BE2C (cell line): ENCODE data around the gene DIS3L.
"Not testable (repeated sequence)": the region's sequence is repeated elsewhere in the genome, so short reads cannot be mapped to it uniquely, and the experiment has no call there.

Experiments
- DNase-seq: peaks from one replicate; pipeline ENCODE4 v3.0.0-alpha.2; 2020
- H3K27me3 ChIP-seq: fragments of 250-450 bp; sonication (Bioruptor Pico); 2 replicates; pipeline ENCODE4 v1.5.1; 2020; ENCODE audit warnings: mild to moderate bottlenecking
- H3K36me3 ChIP-seq: fragments of 250-450 bp; sonication (Bioruptor Pico); 2 replicates; pipeline ENCODE4 v1.5.1; 2020; ENCODE audit warnings: mild to moderate bottlenecking
- H3K4me1 ChIP-seq: fragments of 250-450 bp; sonication (Bioruptor Pico); 2 replicates; pipeline ENCODE4 v1.5.1; 2020
- H3K4me3 ChIP-seq: 2 replicates; pipeline ENCODE4 v1.5.1; 2011; ENCODE audit warnings: low read depth, low read length
- H3K9me3 ChIP-seq: fragments of 250-450 bp; sonication (Bioruptor Pico); 2 replicates; pipeline ENCODE4 v1.5.1; 2020
- CTCF ChIP-seq: IDR thresholded peaks from 2 replicates; pipeline ENCODE4 v1.5.1; 2012; ENCODE audit warnings: mild to moderate bottlenecking, low read depth, low read length

The DIS3L gene

GRCh38 chr15:66374179-66374578 lies 80.8 kb downstream of the DIS3L start:
- no peak for DNase-seq
- TF ChIP-seq CTCF = no peak
- Histone ChIP-seq H3K4me1 (no peaks in the 10 kb centered on the region), H3K4me3 (no peak overlapping the region), H3K36me3 (no peaks in the 10 kb centered on the region), H3K9me3 (no peaks in the 10 kb centered on the region), H3K27me3 (no peaks in the 10 kb centered on the region)

- Histone ChIP-seq H3K36me3 (no peaks in the 10 kb centered on the region), H3K4me3 (no peak overlapping the region)
- TF ChIP-seq CTCF = no peak
Observed at GRCh38 chr15:66378814-66379430, 85.6 kb downstream of the DIS3L start.

GRCh38 chr15:66381376-66381775 lies 88.0 kb downstream of the DIS3L start:
- DNase-seq, H3K36me3 ChIP-seq, H3K4me1 ChIP-seq, H3K27me3 ChIP-seq, H3K4me3 ChIP-seq, H3K9me3 ChIP-seq: not testable (repeated sequence)

More at GRCh38 chr15:66378814-66379430, 85.6 kb downstream of the DIS3L start:
- Histone ChIP-seq H3K27me3 (no peaks in the 10 kb centered on the region), H3K9me3 (no peaks in the 10 kb centered on the region), H3K4me1 (no peaks in the 10 kb centered on the region)
- no peak for DNase-seq
